GM12873 (cell line): ENCODE results near the gene PLXND1.

Experiments
- CTCF ChIP-seq: IDR thresholded peaks from 2 replicates; pipeline ENCODE4 v1.5.1; 2012; ENCODE audit warnings: low read depth, mild to moderate bottlenecking, moderate library complexity, low read length, control low read depth; ENCODE audit not compliant: insufficient read depth; ENCODE audit errors: missing control alignments

PLXND1 gene

GRCh38 chr3:129531699-129532098 is 74.8 kb downstream of the PLXND1 start:
- TF ChIP-seq CTCF, result no peak

- TF ChIP-seq CTCF, result no peak
These were observed 75.7 kb downstream of the PLXND1 start for GRCh38 chr3:129530821-129531220.

GRCh38 chr3:129530251-129530791 is 76.2 kb downstream of the PLXND1 start:
- no peak for TF ChIP-seq CTCF

- TF ChIP-seq CTCF, result no peak
These were observed 76.9 kb downstream of the PLXND1 start for GRCh38 chr3:129529436-129530210.

DNA sequence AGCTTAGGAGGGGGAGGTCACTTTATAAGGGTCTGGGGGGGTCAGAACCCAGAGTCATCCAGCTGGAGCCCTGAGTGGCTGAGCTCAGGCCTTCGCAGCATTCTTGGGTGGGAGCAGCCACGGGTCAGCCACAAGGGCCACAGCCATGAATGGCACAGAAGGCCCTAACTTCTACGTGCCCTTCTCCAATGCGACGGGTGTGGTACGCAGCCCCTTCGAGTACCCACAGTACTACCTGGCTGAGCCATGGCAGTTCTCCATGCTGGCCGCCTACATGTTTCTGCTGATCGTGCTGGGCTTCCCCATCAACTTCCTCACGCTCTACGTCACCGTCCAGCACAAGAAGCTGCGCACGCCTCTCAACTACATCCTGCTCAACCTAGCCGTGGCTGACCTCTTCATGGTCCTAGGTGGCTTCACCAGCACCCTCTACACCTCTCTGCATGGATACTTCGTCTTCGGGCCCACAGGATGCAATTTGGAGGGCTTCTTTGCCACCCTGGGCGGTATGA is 77.8 kb downstream of the PLXND1 start, which contains the start of gene RHO:
TSS of gene RHO (plus strand) at position 51 of the 512 bp plus-strand sequence. CDS start at position 146, 95 bp downstream.
- TF ChIP-seq CTCF, result no peak

DNA sequence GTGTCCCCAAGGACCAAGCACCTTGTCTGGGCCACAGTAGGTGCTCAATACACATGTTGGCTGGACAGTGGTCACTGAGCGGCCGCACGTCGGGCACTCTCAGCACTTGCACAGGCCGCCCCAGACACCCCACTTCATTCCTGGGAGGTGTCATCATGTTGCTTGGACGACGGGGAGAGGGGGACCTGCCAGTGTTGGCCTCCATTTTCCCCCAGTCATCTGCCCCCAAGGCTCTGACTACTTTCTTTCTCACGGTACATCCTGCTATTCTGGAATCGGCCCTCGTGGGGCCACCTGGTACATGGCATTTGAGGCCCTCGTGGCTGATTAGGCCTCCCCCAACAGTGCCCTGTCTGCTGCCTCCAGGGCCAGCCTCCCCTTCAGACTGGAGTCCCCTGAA is 79.2 kb downstream of the PLXND1 start:
- no peak for TF ChIP-seq CTCF

- TF ChIP-seq CTCF, result no peak
These were observed 80.2 kb downstream of the PLXND1 start for GRCh38 chr3:129526121-129526900.
